ENCODE results near the gene LRPAP1. TPM values are rescaled to one million over a fixed set of nuclear protein-coding genes. Genes with fewer than 3 reads are reported as not detected.
"Not testable (repeated sequence)": the region's sequence is repeated elsewhere in the genome, so short reads cannot be mapped to it uniquely, and the experiment has no call there.

LRPAP1 gene
- total and polyA plus RNA-seq, 2 donors (not counting 3 experiments of a cell fraction or from before 2014, with no cell fraction given) = 90.1 to 170 TPM

- no TSS peak for BruUV-seq (replicated peaks)
- H4K20me1 ChIP-seq (replicated peaks; ENCODE audit: control insufficient read depth, extremely low read depth, insufficient read depth, low read length) = no peaks in the 10 kb centered on the region
- CTCF ChIA-PET = interaction anchor here (0.5 to 1.0 kb wide), 2 partner anchors 22 to 422 kb away, joined by 3 read pairs; no protein-coding TSS in a partner anchor
- TF ChIP-seq JUN (IDR thresholded peaks at IDR 0.05; ENCODE audit: borderline replicate concordance, insufficient read depth, insufficient read length, low read depth) (no peak), MYC (IDR thresholded peaks at IDR 0.05; ENCODE audit: low read depth, low read length) (no peak), POLR2A (IDR thresholded peaks at IDR 0.05; ENCODE audit: low read depth, low read length) (no peak), FOS (IDR thresholded peaks at IDR 0.05; ENCODE audit: borderline replicate concordance, insufficient read depth, low read length) (no peak), GATA2 (IDR thresholded peaks at IDR 0.05; ENCODE audit: insufficient read depth, insufficient read length, low read depth, low read length) (no peak), CTCF (IDR thresholded peaks at IDR 0.05; ENCODE audit: extremely low read depth in 1 of 2, insufficient read depth in 1 of 2, low read depth in 1 of 2, low read length in 2 of 2) (no peak), POLR2AphosphoS5 (IDR thresholded peaks at IDR 0.05; ENCODE audit: insufficient read depth, low read depth, low read length) (no peak), EZH2 (IDR thresholded peaks at IDR 0.05; ENCODE audit: borderline replicate concordance, low read depth, low read length, severe bottlenecking) (no peak), MAX (IDR thresholded peaks at IDR 0.05; ENCODE audit: insufficient read depth, insufficient read length) (no peak)
- FAIRE-seq (no peak), DNase-seq (ENCODE audit: low read depth, low spot score) (no peak)
- no peak overlapping the region for H3K4me3 ChIP-seq (replicated peaks in 1 of 3; ENCODE audit: insufficient read depth in 1 of 3, low read depth in 1 of 3, low read length in 3 of 3)
- no peaks in the 10 kb centered on the region for H3K9me3 ChIP-seq (replicated peaks; ENCODE audit: control insufficient read depth, insufficient read depth, low read length)
- no peaks in the 10 kb centered on the region for H3K4me1 ChIP-seq (ENCODE audit: control insufficient read depth, extremely low read depth, insufficient read depth, low read length)
- POLR2A ChIA-PET = no interaction called here
- H3K36me3 ChIP-seq (ENCODE audit: control insufficient read depth in 2 of 2, extremely low read depth in 1 of 2, insufficient read depth in 2 of 2, low read length in 2 of 2) = no peaks in the 10 kb centered on the region
- peaks cover 6 to 9% of the 10 kb centered on the region in 2 experiments for H3K27me3 ChIP-seq (ENCODE audit: control insufficient read depth in 2 of 2, insufficient read depth in 2 of 2, low read length in 2 of 2)
- no peak overlapping the region for H3K4me2 ChIP-seq (ENCODE audit: insufficient read depth, low read length)
- intact Hi-C loops (cut with micrococcal nuclease) (no loop called here), dilution Hi-C loops (cut with MboI; ENCODE audit: extremely low pct_ligation_motif_present, low sequenced_read_pairs) (no loop called here)
- no peak overlapping the region for H3K9ac ChIP-seq (replicated peaks; ENCODE audit: extremely low read depth, insufficient read depth, low read length)
- no peak overlapping the region for H3K27ac ChIP-seq (ENCODE audit: insufficient read depth, low read depth, low read length)
- no peaks in the 10 kb centered on the region for H3K79me2 ChIP-seq (ENCODE audit: control insufficient read depth, insufficient read depth, low read length)
- H3K9me1 ChIP-seq (replicated peaks; ENCODE audit: control insufficient read depth, extremely low read depth, insufficient read depth, low read length) = no peaks in the 10 kb centered on the region
- H2AFZ ChIP-seq (ENCODE audit: low read depth, low read length) = no peak overlapping the region
These were observed 73.9 kb downstream of the LRPAP1 start for GRCh38 chr4:3458371-3458770.

- H3K4me1 ChIP-seq (ENCODE audit: control insufficient read depth, extremely low read depth, insufficient read depth, low read length); POLR2A ChIA-PET; H3K9me1 ChIP-seq (replicated peaks; ENCODE audit: control insufficient read depth, extremely low read depth, insufficient read depth, low read length); DNase-seq (ENCODE audit: low read depth, low spot score); FAIRE-seq; H3K36me3 ChIP-seq (ENCODE audit: control insufficient read depth in 2 of 2, extremely low read depth in 1 of 2, insufficient read depth in 2 of 2, low read length in 2 of 2); CTCF ChIA-PET; dilution Hi-C loops (cut with MboI; ENCODE audit: extremely low pct_ligation_motif_present, low sequenced_read_pairs); H3K4me3 ChIP-seq (replicated peaks in 1 of 3; ENCODE audit: insufficient read depth in 1 of 3, low read depth in 1 of 3, low read length in 3 of 3); H3K27ac ChIP-seq (ENCODE audit: insufficient read depth, low read depth, low read length); BruUV-seq (replicated peaks); intact Hi-C loops (cut with micrococcal nuclease); H3K9me3 ChIP-seq (replicated peaks; ENCODE audit: control insufficient read depth, insufficient read depth, low read length); H4K20me1 ChIP-seq (replicated peaks; ENCODE audit: control insufficient read depth, extremely low read depth, insufficient read depth, low read length); H3K79me2 ChIP-seq (ENCODE audit: control insufficient read depth, insufficient read depth, low read length); H3K9ac ChIP-seq (replicated peaks; ENCODE audit: extremely low read depth, insufficient read depth, low read length); H3K4me2 ChIP-seq (ENCODE audit: insufficient read depth, low read length); H2AFZ ChIP-seq (ENCODE audit: low read depth, low read length); H3K27me3 ChIP-seq (ENCODE audit: control insufficient read depth in 2 of 2, insufficient read depth in 2 of 2, low read length in 2 of 2): not testable (repeated sequence)
These were observed 76.6 kb downstream of the LRPAP1 start for GRCh38 chr4:3455596-3455995.
